HG02840 (cell line): ENCODE data around the gene DUSP16.

Experiments used
- ATAC-seq: cut with Tn5 transposase; IDR thresholded peaks from one replicate; pipeline ENCODE4 v1.9.1; 2021; ENCODE audit warnings: mild to moderate bottlenecking, moderate library complexity, moderate number of reproducible peaks; ENCODE audit not compliant: unreplicated experiment, low FRiP score

The DUSP16 gene

DNA sequence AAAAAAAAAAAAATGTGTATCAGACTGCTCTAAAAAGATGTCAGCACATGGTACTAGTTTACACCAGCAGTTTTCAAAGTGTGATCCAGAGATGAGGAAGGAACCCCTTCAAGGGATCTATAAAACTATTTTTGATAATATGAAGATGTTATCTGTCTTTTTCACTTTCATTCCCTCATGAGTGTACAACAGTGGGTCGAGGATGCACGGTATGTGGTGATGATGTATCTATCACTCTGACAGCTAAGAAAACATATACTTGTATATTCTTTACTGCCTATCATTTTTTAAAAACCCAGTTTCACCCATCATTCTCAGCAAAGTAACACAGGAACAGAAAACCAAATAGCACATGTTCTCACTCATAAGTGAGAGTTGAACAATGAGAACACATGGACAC is 12.4 kb downstream of the DUSP16 start:
- ATAC-seq = no peak

DNA sequence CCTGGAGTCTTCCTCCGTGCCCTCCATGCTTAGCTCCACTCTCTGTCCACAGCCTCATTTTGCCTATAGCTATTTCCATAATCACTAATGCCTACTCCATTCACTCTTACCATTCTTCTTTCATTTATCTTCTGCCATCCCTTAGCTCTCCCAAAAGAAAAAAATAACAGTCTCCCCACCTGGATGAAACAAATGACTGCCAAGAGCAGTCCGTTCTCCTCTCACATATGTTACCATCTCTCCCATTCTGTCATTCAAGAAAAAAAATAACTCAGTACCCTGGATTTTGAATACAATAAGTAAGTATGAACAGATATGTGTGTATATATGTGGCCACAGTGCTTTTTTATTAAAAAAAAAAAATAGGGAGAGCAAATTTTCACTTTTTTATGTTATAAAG is 13.2 kb downstream of the DUSP16 start:
- ATAC-seq = no peak

DNA sequence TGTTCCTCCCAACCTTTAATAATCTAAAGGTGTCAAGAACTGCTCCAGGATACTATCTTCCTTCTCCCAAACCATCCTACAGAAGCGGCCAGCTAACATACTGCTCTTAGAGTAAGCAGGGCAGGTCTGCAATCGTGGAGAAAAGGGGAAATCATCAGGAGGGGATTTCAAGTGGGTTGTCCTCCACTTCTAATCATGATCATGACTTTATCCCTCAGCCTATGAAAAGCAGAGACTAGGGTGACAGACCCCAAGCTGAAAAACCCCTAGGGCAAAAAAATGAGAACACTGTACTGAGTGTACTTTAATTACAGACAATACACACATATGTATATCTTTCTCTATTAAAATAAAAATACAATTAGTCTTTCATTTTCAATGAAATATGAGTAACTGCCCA is 13.9 kb downstream of the DUSP16 start:
- ATAC-seq = no peak

DNA sequence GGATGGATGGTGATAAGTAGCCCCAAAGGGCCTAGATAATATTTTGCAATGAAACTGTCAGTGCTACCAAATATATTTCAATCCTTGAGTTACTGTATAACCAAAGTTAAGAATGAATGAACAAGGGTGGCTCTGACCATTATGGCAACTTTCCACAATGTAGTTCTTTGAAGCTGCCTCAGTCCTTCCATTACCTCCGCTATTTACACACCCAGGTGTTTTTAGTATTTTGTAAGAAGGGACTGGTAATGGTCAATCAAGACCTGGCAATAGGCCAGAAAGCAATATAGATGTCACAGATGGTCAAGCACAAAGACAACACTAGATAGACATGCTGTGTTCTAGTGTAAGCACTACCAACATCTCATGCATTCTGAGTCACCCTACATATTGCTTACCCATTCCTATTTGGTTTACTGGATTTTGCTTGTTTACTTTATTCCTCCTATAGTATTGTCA is 16.3 kb downstream of the DUSP16 start:
- no peak for ATAC-seq

DNA sequence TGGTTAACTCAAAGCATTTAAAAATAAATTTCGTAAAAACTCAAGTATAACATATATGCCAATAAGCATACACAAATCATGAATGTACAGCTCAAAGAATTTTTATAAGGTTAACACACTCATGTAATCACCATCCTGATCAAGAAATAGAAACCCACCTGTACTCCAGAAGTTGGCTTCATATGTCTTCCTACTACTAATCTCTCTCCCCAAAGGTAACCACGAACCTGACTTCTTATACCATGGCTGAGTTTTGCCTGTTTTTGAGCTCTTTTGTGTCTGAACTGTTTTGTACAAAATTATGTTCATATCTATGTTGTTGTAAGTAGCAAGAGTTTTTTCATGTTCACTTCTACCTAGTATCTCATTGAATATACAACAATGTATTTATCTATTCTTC is 18.7 kb downstream of the DUSP16 start:
- ATAC-seq = no peak

- ATAC-seq = no peak
These were observed 19.7 kb downstream of the DUSP16 start for GRCh38 chr12:12542964-12543363.

DNA sequence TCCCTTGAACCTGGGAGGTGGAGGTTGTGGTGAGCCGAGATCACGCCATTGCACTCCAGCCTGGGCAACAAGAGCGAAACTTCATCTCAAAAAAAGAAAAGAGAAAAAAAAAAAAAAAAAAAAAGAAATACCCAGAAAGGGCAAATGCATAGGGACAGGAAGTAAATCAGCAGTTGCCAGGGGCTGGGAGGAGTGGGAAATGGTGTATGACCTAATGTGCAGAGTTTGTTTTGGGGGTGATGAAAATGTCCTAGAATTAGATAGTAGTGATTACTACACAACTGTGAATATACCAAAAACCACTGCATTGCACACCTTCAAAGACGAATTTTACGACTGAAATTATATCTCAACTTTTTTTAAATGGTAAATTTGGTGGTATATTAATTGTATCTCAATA is 20.4 kb downstream of the DUSP16 start:
- no peak for ATAC-seq

GRCh38 chr12:12541782-12542181 is 20.9 kb downstream of the DUSP16 start:
- no peak for ATAC-seq

GRCh38 chr12:12540261-12541013 is 22.2 kb downstream of the DUSP16 start:
- no peak for ATAC-seq

DNA sequence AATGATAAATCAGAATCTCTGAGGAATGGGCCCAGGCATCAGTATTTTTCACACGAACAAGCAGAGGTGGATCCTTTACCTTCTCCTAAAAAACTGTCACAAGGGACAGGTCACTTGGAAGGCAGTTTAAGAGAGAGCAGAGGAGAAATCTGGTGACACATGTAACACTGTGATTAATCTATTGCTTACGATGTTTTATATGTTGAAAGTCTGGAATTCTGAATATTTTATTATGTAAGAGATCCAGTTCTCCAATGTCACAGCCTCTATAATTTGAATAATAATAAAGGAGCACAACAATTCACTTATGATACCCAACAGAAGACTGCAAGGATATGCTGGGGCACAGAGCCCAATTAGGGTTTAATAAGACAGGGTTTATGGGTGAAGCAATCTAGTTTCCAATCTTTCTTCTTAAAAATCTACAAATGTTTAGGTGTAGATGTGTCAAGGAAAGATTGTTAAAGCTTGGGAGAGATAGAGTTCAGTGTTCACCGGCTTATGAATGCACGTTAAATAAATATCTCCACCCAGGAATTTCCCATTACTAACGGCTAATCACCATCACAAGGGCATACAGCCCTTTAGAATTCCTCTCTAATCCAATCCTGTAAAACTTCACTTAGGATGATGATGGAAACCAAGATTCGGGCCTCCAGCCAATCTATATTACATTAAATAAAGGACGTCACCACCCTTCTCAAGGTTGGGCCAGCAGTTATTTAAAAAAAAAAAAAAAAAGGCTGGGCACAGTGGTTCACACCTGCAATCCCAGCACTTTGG is 23.4 kb downstream of the DUSP16 start:
- no peak for ATAC-seq

DNA sequence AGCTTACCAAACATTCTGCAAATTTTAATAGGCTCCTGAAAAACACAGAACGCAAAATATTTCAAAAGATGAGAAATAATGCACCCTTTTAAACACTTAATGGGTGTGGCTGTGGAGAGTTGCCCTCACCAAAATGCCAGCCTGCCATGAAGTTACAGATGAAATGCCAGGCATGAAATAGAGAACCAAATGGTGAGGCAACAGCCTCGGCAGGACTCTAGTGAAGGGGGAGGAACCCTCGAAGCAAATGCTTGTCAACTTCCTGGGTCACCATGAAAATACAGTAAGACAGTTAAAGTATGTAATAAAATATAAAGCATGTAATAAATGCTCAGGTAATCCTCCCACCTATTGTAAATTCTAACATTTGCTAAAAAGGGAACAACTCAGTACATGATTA is 24.1 kb downstream of the DUSP16 start:
- no peak for ATAC-seq

DNA sequence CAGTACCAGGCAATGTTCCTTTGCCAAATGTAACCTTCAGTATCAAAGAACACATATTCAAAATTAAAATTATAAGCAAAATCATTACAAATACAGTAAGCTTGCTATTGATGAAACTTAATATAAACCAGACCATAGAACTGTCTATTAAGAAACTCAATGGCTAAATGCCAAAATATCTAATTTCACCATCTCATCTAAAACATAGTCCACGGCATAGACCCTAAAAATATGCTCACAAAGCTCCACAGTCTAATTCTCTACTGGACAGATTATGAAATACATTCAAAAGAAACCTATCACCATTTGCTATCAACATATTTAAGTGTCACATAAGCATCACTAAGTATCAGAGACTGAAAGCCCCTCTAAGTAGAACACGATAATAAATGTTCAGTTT is 25.2 kb downstream of the DUSP16 start:
- ATAC-seq = no peak

DNA sequence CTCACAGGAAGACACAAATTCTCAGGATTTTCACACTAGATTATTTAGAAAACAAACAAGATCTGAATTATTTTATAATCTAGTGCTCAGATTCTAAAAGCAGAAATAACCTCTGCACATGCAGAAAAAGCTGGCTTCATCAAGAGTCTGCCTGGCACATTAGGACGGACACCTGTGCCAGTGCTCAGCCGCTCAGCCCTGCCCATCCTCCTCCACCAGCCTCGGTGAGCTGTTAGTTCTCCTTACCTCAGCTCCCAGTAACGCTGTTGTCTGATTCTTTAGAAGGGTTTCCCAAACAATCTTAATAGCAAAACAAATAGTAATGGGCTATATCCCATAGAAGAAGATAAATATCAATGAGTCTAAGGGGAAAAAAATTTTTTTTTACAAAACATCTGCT is 27.7 kb downstream of the DUSP16 start:
- ATAC-seq = no peak

DNA sequence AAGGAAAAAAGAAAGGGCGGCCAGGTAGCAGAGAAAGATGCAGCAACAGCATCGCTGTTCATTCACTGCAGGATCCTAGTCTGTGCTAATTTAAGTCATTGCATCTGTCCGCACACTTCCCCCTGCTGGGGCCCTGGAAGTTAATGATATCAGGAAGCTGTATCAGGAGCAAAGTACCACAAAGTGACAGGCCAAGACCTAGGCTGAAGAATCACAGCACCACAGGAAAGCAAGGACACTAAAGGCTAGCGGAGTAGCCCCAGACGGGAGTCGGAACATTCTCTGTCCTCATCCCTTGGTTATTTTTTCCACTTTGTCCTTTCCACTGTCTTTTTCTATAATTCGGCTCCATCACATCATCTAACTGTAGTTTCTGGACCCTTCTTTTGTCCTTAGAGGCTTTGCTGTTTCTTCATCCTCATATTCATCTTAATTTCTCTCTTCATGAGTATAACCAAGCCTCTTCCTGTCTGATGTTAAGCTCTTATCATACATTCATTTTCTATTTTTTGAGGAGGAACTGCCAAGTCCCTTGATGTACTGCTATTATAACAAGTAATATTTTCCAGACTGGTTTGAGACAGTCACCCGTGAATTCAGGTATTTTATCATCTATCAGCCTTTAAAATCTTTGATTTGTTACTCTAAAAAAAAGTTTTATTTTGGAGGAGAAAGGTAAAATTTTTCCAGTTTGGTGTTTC is 28.3 kb downstream of the DUSP16 start:
- ATAC-seq = no peak

DNA sequence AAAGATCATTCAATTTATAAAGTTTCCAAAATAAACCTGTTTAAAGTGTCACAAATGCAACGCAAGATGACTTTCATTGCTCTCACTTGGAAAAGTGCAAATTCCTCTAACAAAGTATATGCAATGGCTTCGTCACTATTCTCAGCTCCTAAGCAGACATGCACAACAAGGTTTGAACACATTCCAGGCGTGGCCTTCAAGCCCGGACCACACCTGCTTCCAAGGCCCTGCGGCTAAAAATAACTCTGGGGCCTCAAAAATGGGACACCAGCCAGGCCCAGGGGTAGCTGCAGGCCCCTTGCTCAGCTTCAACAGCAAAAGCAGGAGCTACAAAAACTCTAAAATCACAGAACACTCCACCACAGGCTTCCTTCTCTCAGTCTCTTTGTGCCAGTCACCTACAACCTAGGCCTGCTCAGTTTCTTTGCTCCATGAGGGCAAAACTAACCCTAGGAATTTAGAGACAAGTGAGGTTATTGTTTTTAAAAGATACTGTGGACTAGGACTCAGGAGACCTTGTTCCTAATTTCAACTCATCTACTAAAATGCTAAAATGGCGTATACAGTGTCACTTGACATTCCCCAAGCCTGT is 29.3 kb downstream of the DUSP16 start:
- ATAC-seq = no peak

DNA sequence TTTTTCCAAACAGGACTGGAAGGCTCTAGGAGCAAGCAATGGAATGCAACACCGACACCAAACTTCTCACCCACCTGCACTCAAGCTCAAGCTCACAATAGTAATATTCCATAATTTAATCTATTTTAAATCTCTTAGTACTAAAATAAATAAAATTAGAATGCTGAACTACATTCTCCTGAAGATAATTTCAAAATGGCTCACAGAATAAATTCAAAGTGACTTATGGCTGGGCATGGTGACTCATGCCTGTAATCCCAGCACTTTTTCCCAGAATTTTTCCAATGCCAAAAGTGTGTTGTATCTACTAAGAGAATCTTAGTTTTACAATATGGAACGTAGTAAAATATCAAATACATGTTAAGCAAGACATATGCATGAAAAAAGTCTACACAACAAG is 31.5 kb downstream of the DUSP16 start:
- no peak for ATAC-seq

- ATAC-seq = no peak
These were observed 32.8 kb downstream of the DUSP16 start for GRCh38 chr12:12529783-12530421.

DNA sequence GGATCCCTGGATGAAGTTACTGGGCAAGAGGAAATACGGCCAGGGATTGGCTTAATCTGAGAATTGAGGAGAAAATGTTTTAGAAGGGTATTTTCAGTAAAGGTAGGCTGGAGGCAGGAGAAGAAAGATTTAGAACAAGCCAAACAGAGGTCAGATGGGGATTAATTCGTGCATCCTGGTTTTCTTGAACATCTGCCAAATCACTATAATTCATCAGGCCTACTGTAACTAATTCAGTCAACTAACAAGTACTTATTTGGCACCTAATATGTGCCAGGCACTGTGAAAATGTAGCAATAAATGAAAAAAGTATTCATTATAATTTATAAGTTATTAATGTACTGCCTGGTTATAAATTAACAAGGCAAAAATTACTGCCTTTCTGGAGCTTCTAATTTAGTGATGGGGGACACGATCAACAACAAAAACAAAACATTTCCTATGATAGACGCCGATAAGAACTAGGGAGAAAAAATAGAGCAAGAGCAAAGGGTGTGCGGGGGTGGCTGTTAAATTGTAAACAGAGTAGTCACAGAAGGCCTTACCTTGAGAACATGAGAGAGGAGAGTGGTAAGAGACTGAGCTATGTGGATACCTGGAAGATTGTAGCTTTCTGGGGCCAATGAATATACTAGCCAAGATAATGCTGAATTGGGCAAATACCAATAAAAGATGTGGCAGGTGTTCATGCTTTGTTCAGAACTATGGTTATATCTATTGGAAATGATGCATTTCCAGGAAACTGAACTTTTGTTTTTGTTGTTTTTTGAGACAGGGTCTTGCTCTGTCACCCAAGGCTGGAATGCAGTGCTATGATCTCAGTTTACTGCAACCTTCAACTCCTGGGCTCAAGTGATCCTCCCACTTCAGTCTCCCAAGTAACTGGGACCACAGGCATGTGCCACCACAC is 34.0 kb downstream of the DUSP16 start:
- ATAC-seq = no peak

- no peak for ATAC-seq
These were observed 34.8 kb downstream of the DUSP16 start for GRCh38 chr12:12527820-12528296.
